Colonic mucosa (tissue), 4 donors: ENCODE results near the gene ABLIM2. TPM values are rescaled to one million over a fixed set of nuclear protein-coding genes. Genes with fewer than 3 reads are reported as not detected.

Source experiments
- DNase-seq: peaks from one replicate; pipeline ENCODE4 v3.0.0-alpha.2; 2020
- H3K27ac ChIP-seq: fragments of 200-600 bp; one replicate; pipeline ENCODE4 v1.8.0; 2021
- H3K27me3 ChIP-seq: fragments of 200-600 bp; one replicate; pipeline ENCODE4 v1.8.0; 2021
- H3K36me3 ChIP-seq: fragments of 200-600 bp; one replicate; pipeline ENCODE4 v1.8.0; 2021
- H3K4me1 ChIP-seq: fragments of 200-600 bp; one replicate; pipeline ENCODE4 v1.8.0; 2021; ENCODE audit warnings: mild to moderate bottlenecking
- H3K4me3 ChIP-seq: fragments of 200-600 bp; one replicate; pipeline ENCODE4 v1.8.0; 2021
- H3K9ac ChIP-seq, 2 donors: one replicate each; pipeline ENCODE4 v1.7.0; 2013; ENCODE audit warnings: control low read depth in 2 of 2, low read depth in 2 of 2, low read length in 2 of 2
- H3K9me3 ChIP-seq: fragments of 200-600 bp; one replicate; pipeline ENCODE4 v1.8.0; 2021
- CTCF ChIP-seq: fragments of 200-600 bp; IDR thresholded peaks from one replicate; pipeline ENCODE4 v1.8.0; 2022; ENCODE audit warnings: antibody characterized with exemption, mild to moderate bottlenecking
- intact Hi-C: fragments of 100-400 bp; cut with DNase I; formaldehyde crosslinking; loops from one replicate; pipeline ENCODE4 v1.14.1; 2022
- total RNA-seq, 2 donors: library from RNA; stranded (reverse); fragmentation: NEBNext Ultra II Directional in 1 of 2; extraction: Animal tissue kit (Norgen Biotek cat#: 25700) in 1 of 2; gene quantifications; one replicate each; pipeline ENCODE4 v1.2.1, GENCODE V29; 2021
- donor health status: healthy.
- donor health status: DM: no; HTN: no; CAD: no.
- donor health status: DM: no; HTN: no; CAD: no.

Gene ABLIM2
- total RNA-seq, 2 donors from 2014 or later: 11.1 to 11.5 TPM

DNA sequence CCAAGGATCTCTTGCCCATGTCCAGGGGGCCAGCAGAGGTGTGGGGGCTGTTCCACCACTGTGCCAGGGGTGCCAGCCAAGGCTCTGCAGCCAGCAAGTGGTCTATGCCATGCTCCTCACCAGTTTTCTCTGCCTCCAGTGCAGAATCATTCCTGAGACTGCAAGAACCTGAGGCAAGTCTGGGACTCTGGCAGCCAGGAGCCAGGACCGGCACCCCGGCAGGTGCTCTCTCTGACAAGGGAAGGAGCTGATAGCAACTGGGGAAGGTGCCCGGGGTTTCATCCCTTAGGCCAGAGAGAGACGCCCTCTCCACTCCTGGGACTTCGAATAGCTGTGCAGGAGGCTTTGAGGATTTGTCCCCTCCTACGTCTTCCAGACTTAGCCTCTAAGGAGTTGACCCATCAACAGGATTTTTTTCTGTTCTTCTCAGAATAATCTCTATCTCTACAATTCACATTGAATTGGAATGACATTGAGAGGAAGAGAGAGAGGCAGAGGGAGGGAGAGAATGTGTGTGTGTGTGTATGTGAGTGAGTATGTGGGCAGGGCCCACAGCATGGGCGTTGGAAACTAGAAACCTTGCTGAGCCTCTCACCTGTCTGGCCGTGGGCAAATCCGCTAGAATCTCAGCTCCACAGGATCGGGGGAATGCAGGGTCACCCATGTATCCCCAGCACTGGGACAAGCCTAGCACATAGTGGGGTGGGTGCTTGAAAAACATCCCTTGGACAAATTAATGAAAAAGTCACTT is 144.5 kb downstream of the ABLIM2 start:
- no peak overlapping the region for H3K9ac ChIP-seq

DNA sequence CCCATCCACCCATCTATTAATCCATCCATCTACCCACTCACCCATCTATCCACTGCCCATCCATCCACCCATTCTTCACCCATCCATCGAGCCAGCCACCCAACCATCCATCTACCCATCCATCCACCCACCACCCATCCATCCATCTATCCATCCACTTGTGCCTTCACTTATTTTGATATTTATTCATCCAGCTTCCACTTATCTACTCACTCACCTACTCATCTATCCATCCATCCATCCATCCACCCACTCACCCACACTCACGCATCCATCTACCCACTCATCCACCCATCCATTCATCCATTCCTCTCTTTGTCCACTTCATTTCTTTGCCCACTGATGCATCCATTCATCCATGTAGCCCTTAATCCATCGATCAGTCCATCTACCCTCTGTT is 146.1 kb downstream of the ABLIM2 start:
- no peaks in the 10 kb centered on the region for H3K9me3 ChIP-seq
- H3K36me3 ChIP-seq: no peaks in the 10 kb centered on the region
- no peak overlapping the region for H3K27ac ChIP-seq
- no peak for DNase-seq
- H3K4me1 ChIP-seq: no peaks in the 10 kb centered on the region
- TF ChIP-seq CTCF: no peak
- no peaks in the 10 kb centered on the region for H3K27me3 ChIP-seq
- no peak overlapping the region for H3K9ac ChIP-seq
- no peak overlapping the region for H3K4me3 ChIP-seq
- intact Hi-C loops: no loop called here

More for the DNA sequence above, 144.5 kb downstream of the ABLIM2 start:
- no peak for DNase-seq
- H3K27me3 ChIP-seq: no peaks in the 10 kb centered on the region
- TF ChIP-seq CTCF: no peak
- H3K9me3 ChIP-seq: no peaks in the 10 kb centered on the region
- no peak overlapping the region for H3K4me3 ChIP-seq
- intact Hi-C loops: no loop called here
- no peaks in the 10 kb centered on the region for H3K36me3 ChIP-seq
- no peak overlapping the region for H3K27ac ChIP-seq
- H3K4me1 ChIP-seq: no peaks in the 10 kb centered on the region

DNA sequence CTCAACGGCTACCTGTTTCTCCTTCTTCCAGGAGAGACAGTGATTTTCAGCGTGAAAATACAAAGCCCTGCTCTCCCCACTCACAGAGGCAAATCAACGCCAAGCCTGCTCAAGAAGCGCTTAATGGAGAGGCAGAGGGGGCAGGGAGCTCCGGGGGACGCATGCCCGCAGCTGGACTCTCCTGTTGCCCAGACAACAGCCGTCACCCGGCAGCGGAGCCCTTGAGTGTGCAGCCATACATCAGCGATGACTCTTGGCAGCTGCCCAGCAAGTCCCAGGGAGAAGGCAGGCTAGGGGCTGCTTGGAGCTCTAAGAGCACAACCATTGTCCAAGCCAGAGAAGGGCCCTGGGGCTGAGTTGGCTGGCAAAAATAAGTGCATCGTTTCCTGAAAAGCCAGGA is 148.0 kb downstream of the ABLIM2 start:
- Histone ChIP-seq H3K36me3 (no peaks in the 10 kb centered on the region), H3K27ac (no peak overlapping the region), H3K9me3 (no peaks in the 10 kb centered on the region), H3K9ac (no peak overlapping the region), H3K4me3 (no peak overlapping the region), H3K27me3 (no peaks in the 10 kb centered on the region), H3K4me1 (no peaks in the 10 kb centered on the region)
- intact Hi-C loops: no loop called here
- TF ChIP-seq CTCF: no peak
- peak; percentile 45 for DNase-seq

GRCh38 chr4:8009710-8010511 is 148.7 kb downstream of the ABLIM2 start:
- Histone ChIP-seq H3K9ac (no peak overlapping the region), H3K4me3 (no peak overlapping the region), H3K27ac (no peak overlapping the region), H3K4me1 (no peaks in the 10 kb centered on the region), H3K27me3 (no peaks in the 10 kb centered on the region), H3K9me3 (no peaks in the 10 kb centered on the region), H3K36me3 (no peaks in the 10 kb centered on the region)
- intact Hi-C loops: no loop called here
- no peak for TF ChIP-seq CTCF
- peak; percentile 48 for DNase-seq

DNA sequence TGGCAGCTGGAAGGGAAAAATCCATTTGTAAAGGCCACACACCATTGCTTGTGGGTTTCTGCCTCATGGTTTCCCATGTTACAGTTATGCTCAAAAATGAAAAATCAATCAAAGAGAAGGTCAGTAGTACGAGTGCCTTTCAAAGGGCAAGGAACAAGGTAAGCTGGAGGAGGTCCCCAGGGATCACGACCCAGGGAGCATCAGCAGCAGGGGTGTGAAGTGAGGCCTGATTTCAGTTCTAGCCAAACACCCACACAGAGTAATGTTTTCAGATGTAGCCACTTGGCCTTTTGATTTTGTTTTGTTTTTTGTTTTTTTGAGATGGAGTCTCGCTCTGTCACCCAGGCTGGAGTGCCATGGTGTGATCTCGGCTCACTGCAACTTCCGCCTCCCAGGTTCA is 149.5 kb downstream of the ABLIM2 start:
- intact Hi-C loops: no loop called here
- no peak overlapping the region for H3K9ac ChIP-seq
- no peak overlapping the region for H3K27ac ChIP-seq
- DNase-seq: no peak
- no peaks in the 10 kb centered on the region for H3K4me1 ChIP-seq
- TF ChIP-seq CTCF: no peak
- H3K4me3 ChIP-seq: no peak overlapping the region
- H3K36me3 ChIP-seq: no peaks in the 10 kb centered on the region
- H3K9me3 ChIP-seq: no peaks in the 10 kb centered on the region
- H3K27me3 ChIP-seq: no peaks in the 10 kb centered on the region
